ENCODE results near the gene SCYGR8.

The SCYGR8 gene, protein sequence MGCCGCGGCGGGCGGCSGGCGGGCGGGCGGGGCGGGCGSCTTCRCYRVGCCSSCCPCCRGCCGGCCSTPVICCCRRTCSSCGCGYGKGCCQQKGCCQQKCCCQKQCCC

GRCh38 chr2:227745594-227745993 lies at the start of gene SCYGR8:
Gene SCYGR8, plus strand, starts transcription at chr2:227745894. Its CDS starts 0 bp downstream, at chr2:227745894.
- no peak for TF ChIP-seq ZFX (IDR thresholded peaks at IDR 0.05)
- TF ChIP-seq, protein P1, sequence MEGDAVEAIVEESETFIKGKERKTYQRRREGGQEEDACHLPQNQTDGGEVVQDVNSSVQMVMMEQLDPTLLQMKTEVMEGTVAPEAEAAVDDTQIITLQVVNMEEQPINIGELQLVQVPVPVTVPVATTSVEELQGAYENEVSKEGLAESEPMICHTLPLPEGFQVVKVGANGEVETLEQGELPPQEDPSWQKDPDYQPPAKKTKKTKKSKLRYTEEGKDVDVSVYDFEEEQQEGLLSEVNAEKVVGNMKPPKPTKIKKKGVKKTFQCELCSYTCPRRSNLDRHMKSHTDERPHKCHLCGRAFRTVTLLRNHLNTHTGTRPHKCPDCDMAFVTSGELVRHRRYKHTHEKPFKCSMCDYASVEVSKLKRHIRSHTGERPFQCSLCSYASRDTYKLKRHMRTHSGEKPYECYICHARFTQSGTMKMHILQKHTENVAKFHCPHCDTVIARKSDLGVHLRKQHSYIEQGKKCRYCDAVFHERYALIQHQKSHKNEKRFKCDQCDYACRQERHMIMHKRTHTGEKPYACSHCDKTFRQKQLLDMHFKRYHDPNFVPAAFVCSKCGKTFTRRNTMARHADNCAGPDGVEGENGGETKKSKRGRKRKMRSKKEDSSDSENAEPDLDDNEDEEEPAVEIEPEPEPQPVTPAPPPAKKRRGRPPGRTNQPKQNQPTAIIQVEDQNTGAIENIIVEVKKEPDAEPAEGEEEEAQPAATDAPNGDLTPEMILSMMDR (conservative IDR thresholded peaks at IDR 0.05): no peak
- H3K27ac ChIP-seq: no peak within 1 kb of the TSS

- no peak for TF ChIP-seq ZFX (IDR thresholded peaks at IDR 0.05)
- TF ChIP-seq, protein P1 (conservative IDR thresholded peaks at IDR 0.05): no peak
- no peak overlapping the region for H3K27ac ChIP-seq
Measured at GRCh38 chr2:227696990-227697679, 48.6 kb upstream of the SCYGR8 start.

GRCh38 chr2:227701556-227701955 lies 44.1 kb upstream of the SCYGR8 start:
- no peak overlapping the region for H3K27ac ChIP-seq
- no peak for TF ChIP-seq ZFX (IDR thresholded peaks at IDR 0.05)
- TF ChIP-seq, protein P1 (conservative IDR thresholded peaks at IDR 0.05): no peak

GRCh38 chr2:227703280-227703732 lies 42.4 kb upstream of the SCYGR8 start:
- TF ChIP-seq, protein P1 (conservative IDR thresholded peaks at IDR 0.05): no peak
- no peak for TF ChIP-seq ZFX (IDR thresholded peaks at IDR 0.05)
- H3K27ac ChIP-seq: no peak overlapping the region

DNA sequence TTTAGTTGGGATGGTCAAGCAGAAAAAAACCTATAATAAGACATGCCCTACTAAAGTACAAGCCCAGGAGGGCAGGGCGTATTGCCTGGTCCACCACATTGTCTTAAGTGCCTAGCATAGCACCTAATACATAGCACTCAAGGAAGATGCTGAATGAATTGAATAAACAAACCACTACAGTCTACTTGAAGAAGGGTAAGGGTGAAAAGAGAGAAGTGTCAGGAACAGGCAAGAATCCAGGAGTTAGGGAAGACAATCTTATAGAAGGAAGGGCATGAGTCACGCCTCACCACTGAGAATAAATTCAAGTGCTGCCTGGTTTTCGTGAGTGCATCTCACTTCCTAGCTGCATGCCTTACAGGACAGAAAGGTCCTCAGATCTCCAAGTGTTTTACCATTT lies 41.7 kb upstream of the SCYGR8 start:
- no peak overlapping the region for H3K27ac ChIP-seq

GRCh38 chr2:227706859-227707258 lies 38.8 kb upstream of the SCYGR8 start:
- TF ChIP-seq, protein P1 (conservative IDR thresholded peaks at IDR 0.05): no peak
- no peak for TF ChIP-seq ZFX (IDR thresholded peaks at IDR 0.05)
- no peak overlapping the region for H3K27ac ChIP-seq

More for the DNA sequence above, 41.7 kb upstream of the SCYGR8 start:
- TF ChIP-seq ZFX (IDR thresholded peaks at IDR 0.05): no peak
- TF ChIP-seq, protein P1 (conservative IDR thresholded peaks at IDR 0.05): no peak

- H3K27ac ChIP-seq: no peak overlapping the region
- TF ChIP-seq, protein P1 (conservative IDR thresholded peaks at IDR 0.05): no peak
- no peak for TF ChIP-seq ZFX (IDR thresholded peaks at IDR 0.05)
Measured at GRCh38 chr2:227707390-227707789, 38.3 kb upstream of the SCYGR8 start.
